Caco-2 (cell line): ENCODE measurements around the gene SLC12A7. TPM values are rescaled to one million over a fixed set of nuclear protein-coding genes. Genes with fewer than 3 reads are reported as not detected.

Source experiments
- BruUV-seq: library from RNA; stranded (reverse); fragments of 400-500 nt; replicated peaks from 2 replicates; lab custom pipeline; 2021; lab: Mats Ljungman, UMichigan
- CTCF ChIA-PET: fragments of 300-600 bp; sonication (Branson Sonifier 250); formaldehyde crosslinking; loops from one replicate; lab custom pipeline; 2022; ENCODE audit warnings: antibody characterized with exemption; lab: Charles Lee
- POLR2A ChIA-PET: fragments of 300-600 bp; sonication (Branson Sonifier 250); formaldehyde crosslinking; loops from one replicate; lab custom pipeline; 2022; ENCODE audit warnings: antibody characterized with exemption; lab: Charles Lee
- DNase-seq, 2 experiments: peaks; one replicate each; pipeline versions ENCODE4 v3.0.0 to v3.0.0-alpha.2; 2020 to 2022
- H3K27me3 ChIP-seq: replicated peaks from 2 replicates; pipeline ENCODE4 v1.6.0; 2011; ENCODE audit warnings: low read length; ENCODE audit not compliant: control insufficient read depth, insufficient read depth
- H3K36me3 ChIP-seq: 2 replicates; pipeline ENCODE4 v1.5.1; 2011; ENCODE audit warnings: low read length; ENCODE audit not compliant: control insufficient read depth, insufficient read depth
- H3K4me1 ChIP-seq: fragments of 250-450 bp; sonication (Bioruptor Pico); 2 replicates; pipeline ENCODE4 v1.5.1; 2020; ENCODE audit warnings: mild to moderate bottlenecking
- H3K4me3 ChIP-seq: 2 replicates; pipeline ENCODE4 v1.5.1; 2011; ENCODE audit warnings: low read depth, mild to moderate bottlenecking, control low read depth, low read length
- H3K9me3 ChIP-seq: fragments of 250-450 bp; sonication (Bioruptor Pico); 2 replicates; pipeline ENCODE4 v1.5.1; 2020; ENCODE audit warnings: mild to moderate bottlenecking, moderate library complexity
- H3K27ac Mint-ChIP-seq: one replicate; pipeline ENCODE4 v1.8.0; 2022; ENCODE audit warnings: mixed read lengths; ENCODE audit not compliant: unreplicated experiment
- H3K27me3 Mint-ChIP-seq: one replicate; pipeline ENCODE4 v1.8.0; 2022; ENCODE audit warnings: mixed read lengths; ENCODE audit not compliant: insufficient read depth, unreplicated experiment
- H3K36me3 Mint-ChIP-seq: one replicate; pipeline ENCODE4 v1.8.0; 2022; ENCODE audit warnings: mild to moderate bottlenecking, mixed read lengths; ENCODE audit not compliant: insufficient read depth, unreplicated experiment
- H3K4me1 Mint-ChIP-seq: one replicate; pipeline ENCODE4 v1.8.0; 2022; ENCODE audit warnings: low read depth, mixed read lengths; ENCODE audit not compliant: unreplicated experiment
- H3K4me3 Mint-ChIP-seq: one replicate; pipeline ENCODE4 v1.8.0; 2022; ENCODE audit warnings: mild to moderate bottlenecking, moderate library complexity, mixed read lengths; ENCODE audit not compliant: unreplicated experiment
- H3K9me3 Mint-ChIP-seq: one replicate; pipeline ENCODE4 v1.8.0; 2022; ENCODE audit warnings: mixed read lengths; ENCODE audit not compliant: unreplicated experiment
- CTCF ChIP-seq, 2 experiments: fragments of 200-600 bp in 1 of 2; IDR thresholded peaks; 1 replicate in 1 of 2; 2 replicates in 1 of 2; pipeline versions ENCODE4 v1.5.1 to v1.8.0; 2011 to 2022; ENCODE audit warnings: antibody characterized with exemption in 1 of 2, control low read depth in 1 of 2, inconsistent platforms in 1 of 2, low read depth in 1 of 2, low read length in 1 of 2, mild to moderate bottlenecking in 1 of 2, moderate library complexity in 1 of 2; ENCODE audit not compliant: insufficient read depth in 1 of 2, severe bottlenecking in 1 of 2, unreplicated experiment in 1 of 2
- intact Hi-C: fragments of 100-400 bp; cut with micrococcal nuclease; formaldehyde crosslinking; loops from one replicate; pipeline ENCODE4 v1.10.0; 2022; ENCODE audit not compliant: unreplicated experiment
- total RNA-seq: library from RNA; stranded (reverse); gene quantifications from 2 replicates; pipeline ENCODE4 v1.2.3, GENCODE V29; 2022

SLC12A7 gene
- total RNA-seq, 1 experiment from 2014 or later: 41.7 TPM

DNA sequence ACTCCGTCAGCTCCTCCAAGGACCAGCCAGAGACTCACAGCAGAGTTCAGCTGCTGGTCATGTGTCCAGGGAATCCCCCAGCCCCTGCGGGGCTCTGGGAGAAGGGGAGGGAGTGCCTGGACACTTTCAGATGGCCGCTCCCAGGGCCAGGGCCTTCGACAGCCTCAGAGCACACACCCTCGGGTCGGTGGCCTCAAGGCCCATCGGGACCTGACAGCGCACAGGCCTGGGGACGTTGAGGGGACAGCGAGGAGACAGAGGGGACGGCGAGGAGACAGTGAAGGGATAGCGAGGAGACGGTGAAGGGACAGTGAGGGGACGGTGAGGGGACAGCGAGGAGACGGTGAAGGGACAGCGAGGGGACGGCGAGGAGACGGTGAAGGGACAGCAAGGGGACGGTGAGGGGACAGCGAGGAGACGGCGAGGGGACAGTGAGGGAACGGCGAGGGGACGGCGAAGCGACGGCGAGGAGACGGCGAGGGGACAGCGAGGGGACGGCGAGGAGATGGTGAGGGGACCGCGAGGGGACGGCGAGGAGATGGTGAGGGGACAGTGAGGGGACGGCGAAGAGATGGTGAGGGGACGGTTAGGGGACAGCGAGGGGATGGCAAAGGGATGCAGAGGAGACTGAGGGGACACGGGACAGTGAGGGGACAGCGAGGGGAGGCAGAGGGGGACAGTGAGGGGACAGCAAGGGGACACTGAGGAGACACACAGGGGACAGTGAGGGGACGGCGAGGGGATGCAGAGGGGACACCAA is 47.3 kb downstream of the SLC12A7 start:
- TF ChIP-seq CTCF (IDR thresholded peaks at IDR 0.05; ENCODE audit: insufficient read depth in 1 of 2, low read depth in 1 of 2, low read length in 1 of 2, severe bottlenecking in 1 of 2, unreplicated experiment in 1 of 2): no peak
- H3K4me1 Mint-ChIP-seq: no peaks in the 10 kb centered on the region
- H3K4me3 ChIP-seq: no peak overlapping the region
- BruUV-seq: no TSS peak
- no peaks in the 10 kb centered on the region for H3K4me1 ChIP-seq
- POLR2A ChIA-PET: no interaction called here
- peaks cover 3% of the 10 kb centered on the region for H3K36me3 ChIP-seq
- CTCF ChIA-PET: no interaction called here
- H3K9me3 Mint-ChIP-seq: no peaks in the 10 kb centered on the region
- no peaks in the 10 kb centered on the region for H3K27me3 ChIP-seq
- peaks cover 18% of the 10 kb centered on the region for H3K36me3 Mint-ChIP-seq
- no peaks in the 10 kb centered on the region for H3K9me3 ChIP-seq
- intact Hi-C loops: no loop called here
- no peak overlapping the region for H3K27ac Mint-ChIP-seq
- DNase-seq: no peak
- no peaks in the 10 kb centered on the region for H3K27me3 Mint-ChIP-seq
- no peak overlapping the region for H3K4me3 Mint-ChIP-seq

- POLR2A ChIA-PET: no interaction called here
- intact Hi-C loops: no loop called here
- Mint-ChIP-seq H3K36me3 (peaks cover 18% of the 10 kb centered on the region), H3K27me3 (no peaks in the 10 kb centered on the region), H3K9me3 (no peaks in the 10 kb centered on the region), H3K4me1 (no peaks in the 10 kb centered on the region), H3K4me3 (no peak overlapping the region), H3K27ac (no peak overlapping the region)
- H3K27me3 ChIP-seq: no peaks in the 10 kb centered on the region
- peaks cover 3% of the 10 kb centered on the region for H3K36me3 ChIP-seq
- BruUV-seq: no TSS peak
- no peaks in the 10 kb centered on the region for H3K9me3 ChIP-seq
- CTCF ChIA-PET: no interaction called here
- no peak overlapping the region for H3K4me3 ChIP-seq
- no peak for TF ChIP-seq CTCF (IDR thresholded peaks at IDR 0.05; ENCODE audit: insufficient read depth in 1 of 2, low read depth in 1 of 2, low read length in 1 of 2, severe bottlenecking in 1 of 2, unreplicated experiment in 1 of 2)
- no peaks in the 10 kb centered on the region for H3K4me1 ChIP-seq
- no peak for DNase-seq
Observed at GRCh38 chr5:1063661-1064382, 48.0 kb downstream of the SLC12A7 start.

- peaks cover 18% of the 10 kb centered on the region for H3K36me3 Mint-ChIP-seq
- no peaks in the 10 kb centered on the region for H3K4me1 Mint-ChIP-seq
- H3K4me1 ChIP-seq: no peaks in the 10 kb centered on the region
- H3K36me3 ChIP-seq: peaks cover 1% of the 10 kb centered on the region; the same call in 1 of the 2 replicates
- ChIA-PET CTCF (no interaction called here), POLR2A (no interaction called here)
- intact Hi-C loops: no loop called here
- no peaks in the 10 kb centered on the region for H3K27me3 Mint-ChIP-seq
- H3K27ac Mint-ChIP-seq: no peak overlapping the region
- no peak for DNase-seq
- H3K4me3 Mint-ChIP-seq: no peak overlapping the region
- no peaks in the 10 kb centered on the region for H3K27me3 ChIP-seq
- no peaks in the 10 kb centered on the region for H3K9me3 Mint-ChIP-seq
- no peak overlapping the region for H3K4me3 ChIP-seq
- BruUV-seq: no TSS peak
- H3K9me3 ChIP-seq: no peaks in the 10 kb centered on the region
- no peak for TF ChIP-seq CTCF (IDR thresholded peaks at IDR 0.05; ENCODE audit: insufficient read depth in 1 of 2, low read depth in 1 of 2, low read length in 1 of 2, severe bottlenecking in 1 of 2, unreplicated experiment in 1 of 2)
Observed at GRCh38 chr5:1062761-1063568, 48.9 kb downstream of the SLC12A7 start.
